Neural cell (in vitro differentiated cells): ENCODE data around the gene BTRC. TPM values are rescaled to one million over a fixed set of nuclear protein-coding genes. Genes with fewer than 3 reads are reported as not detected.
"Not testable (repeated sequence)": the region's sequence is repeated elsewhere in the genome, so short reads cannot be mapped to it uniquely, and the experiment has no call there.

Experiments
- H2AFZ ChIP-seq: fragments of 200-600, 300-800 bp; sonication (generic), shearing (Covaris generic); 2 replicates; pipeline ENCODE4 v1.6.0; 2014; ENCODE audit warnings: low read depth, mild to moderate bottlenecking, antibody characterized with exemption, low read length, moderate library complexity
- H3F3A ChIP-seq: fragments of 200-600 bp; shearing (Covaris generic); 2 replicates; pipeline ENCODE4 v1.6.1; 2016; ENCODE audit warnings: mild to moderate bottlenecking, moderate library complexity, mixed read lengths, antibody characterized with exemption, low read length; ENCODE audit not compliant: insufficient read depth, poor library complexity, severe bottlenecking
- H3K27ac ChIP-seq: fragments of 200-600, 300-800 bp; sonication (generic), shearing (Covaris generic); 2 replicates; pipeline ENCODE4 v1.5.1; 2014; ENCODE audit warnings: mild to moderate bottlenecking, low read length, moderate library complexity
- H3K27me3 ChIP-seq: fragments of 300-800, 200-600 bp; sonication (generic), shearing (Covaris generic); 2 replicates; pipeline ENCODE4 v1.6.0; 2014; ENCODE audit warnings: mild to moderate bottlenecking, low read depth, low read length, moderate library complexity; ENCODE audit not compliant: insufficient read depth
- H3K36me3 ChIP-seq: fragments of 300-800, 200-600 bp; sonication (generic), shearing (Covaris generic); 2 replicates; pipeline ENCODE4 v1.5.1; 2014; ENCODE audit warnings: mild to moderate bottlenecking, antibody characterized with exemption, low read length, moderate library complexity; ENCODE audit not compliant: insufficient read depth
- H3K4me2 ChIP-seq: fragments of 300-800, 200-600 bp; sonication (generic), shearing (Covaris generic); 2 replicates; pipeline ENCODE4 v1.6.0; 2014; ENCODE audit warnings: mild to moderate bottlenecking, low read length
- H3K4me3 ChIP-seq: fragments of 300-800, 200-600 bp; sonication (generic), shearing (Covaris generic); 2 replicates; pipeline ENCODE4 v1.5.1; 2014; ENCODE audit warnings: mild to moderate bottlenecking, low read length, moderate library complexity
- H3K79me2 ChIP-seq: fragments of 200-600 bp; shearing (Covaris generic); replicated peaks from 2 replicates; pipeline ENCODE4 v1.6.0; 2014; ENCODE audit warnings: mild to moderate bottlenecking, low read length, moderate library complexity; ENCODE audit not compliant: insufficient read depth
- H3K9ac ChIP-seq: fragments of 300-800, 200-600 bp; sonication (generic), shearing (Covaris generic); 2 replicates; pipeline ENCODE4 v1.6.1; 2016; ENCODE audit warnings: mild to moderate bottlenecking, low read length, mixed read lengths
- H3K9me2 ChIP-seq: fragments of 200-600 bp; shearing (Covaris generic); 2 replicates; pipeline ENCODE4 v1.6.1; 2016; ENCODE audit warnings: mild to moderate bottlenecking, low read length, mixed read lengths; ENCODE audit not compliant: insufficient read depth
- H3K9me3 ChIP-seq: fragments of 200-600, 300-800 bp; sonication (generic), shearing (Covaris generic); 2 replicates; pipeline ENCODE4 v1.6.1; 2016; ENCODE audit warnings: mild to moderate bottlenecking, mixed run types, low read length, moderate library complexity, mixed read lengths
- H4K20me1 ChIP-seq: fragments of 200-600 bp; shearing (Covaris generic); 2 replicates; pipeline ENCODE4 v1.6.1; 2016; ENCODE audit warnings: mild to moderate bottlenecking, mixed run types; ENCODE audit not compliant: insufficient read depth
- EP300 ChIP-seq: fragments of 450-650 bp; conservative IDR thresholded peaks from 2 replicates; pipeline ENCODE4 v1.6.1; 2014; ENCODE audit warnings: antibody characterized with exemption, mild to moderate bottlenecking, moderate library complexity; ENCODE audit not compliant: poor library complexity, severe bottlenecking
- EZH2 ChIP-seq: fragments of 200-600, 300-800 bp; shearing (Covaris generic), sonication (generic); IDR thresholded peaks from 2 replicates; pipeline ENCODE4 v1.6.1; 2014; ENCODE audit warnings: antibody characterized with exemption, low read length, borderline replicate concordance, mild to moderate bottlenecking; ENCODE audit not compliant: insufficient read depth, poor library complexity, severe bottlenecking
- MXI1 ChIP-seq: fragments of 450-650 bp; conservative IDR thresholded peaks from 2 replicates; pipeline ENCODE4 v1.6.1; 2014; ENCODE audit warnings: antibody characterized with exemption, mild to moderate bottlenecking; ENCODE audit not compliant: poor library complexity, severe bottlenecking
- POLR2AphosphoS5 ChIP-seq: IDR thresholded peaks from 2 replicates; pipeline ENCODE4 v1.6.1; 2012
- RAD21 ChIP-seq: fragments of 450-650 bp; conservative IDR thresholded peaks from 2 replicates; pipeline ENCODE4 v1.6.1; 2014; ENCODE audit warnings: antibody characterized with exemption, mild to moderate bottlenecking, moderate library complexity
- SMC3 ChIP-seq: fragments of 450-650 bp; conservative IDR thresholded peaks from 2 replicates; pipeline ENCODE4 v1.6.1; 2014; ENCODE audit warnings: antibody characterized with exemption, mild to moderate bottlenecking, moderate library complexity; ENCODE audit not compliant: poor library complexity
- TAF1 ChIP-seq: IDR thresholded peaks from 2 replicates; pipeline ENCODE4 v1.6.1; 2012; ENCODE audit warnings: low read depth
- polyA plus RNA-seq: library from polyadenylated mRNA; depleted of rRNA; stranded (reverse); fragments of >200 nt; gene quantifications from 2 replicates; pipeline ENCODE4 v1.2.3, GENCODE V29; 2014
- TF ChIP-seq, protein P1 (sequence below): IDR thresholded peaks from 2 replicates; pipeline ENCODE4 v1.6.1; 2012; ENCODE audit warnings: borderline replicate concordance
- TF ChIP-seq, protein P2 (sequence below): fragments of 450-650 bp; IDR thresholded peaks from 2 replicates; pipeline ENCODE4 v1.5.1; 2014; ENCODE audit warnings: antibody characterized with exemption, mild to moderate bottlenecking, moderate library complexity; ENCODE audit not compliant: poor library complexity, severe bottlenecking

Gene BTRC
- polyA plus RNA-seq, 1 donor from 2014 or later, result 32.6 TPM

DNA sequence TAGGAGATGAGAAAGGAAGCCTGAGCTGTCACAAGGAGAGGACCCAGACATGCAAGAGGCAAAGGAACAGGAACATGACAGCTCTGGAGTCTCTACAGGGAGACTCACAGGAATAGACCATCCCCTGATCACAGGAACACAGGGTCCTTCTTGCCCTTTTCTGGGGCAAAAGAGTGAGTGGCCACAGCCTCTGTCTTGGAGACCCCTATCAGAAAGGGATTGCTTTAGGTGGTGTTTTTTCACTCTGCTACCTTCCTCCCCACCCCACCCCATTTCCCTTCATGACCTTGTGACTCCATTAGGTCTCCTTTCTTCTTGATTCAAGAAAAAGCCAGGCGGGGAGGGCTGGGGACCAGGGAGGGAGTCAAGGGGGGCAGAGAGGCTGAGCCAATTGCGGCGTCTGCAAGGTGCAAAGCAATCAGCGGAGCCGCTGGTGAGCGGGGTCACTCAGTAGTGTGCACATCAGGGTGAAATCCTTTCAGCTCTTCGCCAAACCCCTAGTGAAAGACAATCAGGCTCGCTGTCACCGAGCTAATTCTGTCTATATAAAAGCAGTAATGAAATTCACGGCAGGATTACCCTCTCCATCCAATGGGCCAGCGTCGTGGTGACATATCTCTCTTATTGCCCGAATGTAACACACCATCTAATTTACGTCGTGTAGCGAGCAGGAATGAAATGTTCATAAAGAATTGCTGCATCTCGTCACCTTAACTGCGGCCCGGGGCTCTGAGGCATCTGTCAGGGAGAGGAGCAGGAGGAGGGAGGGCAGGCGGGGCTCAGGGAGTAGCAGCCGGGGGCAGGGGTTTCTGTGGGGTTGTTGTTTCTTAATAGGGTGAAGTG, 31.5 kb upstream of the BTRC start:
- H3F3A ChIP-seq, result peaks cover 3% of the 10 kb centered on the region
- peaks cover 2% of the 10 kb centered on the region for H3K9me3 ChIP-seq
- peak overlapping the region; percentile 55 for H3K4me3 ChIP-seq
- no peaks in the 10 kb centered on the region for H3K27me3 ChIP-seq
- H3K4me2 ChIP-seq, result peak overlapping the region; percentile 35
- peak; percentile 79 for TF ChIP-seq POLR2AphosphoS5
- peak; percentile 65 for TF ChIP-seq EP300
- TF ChIP-seq MXI1, result no peak
- TF ChIP-seq, protein P1, sequence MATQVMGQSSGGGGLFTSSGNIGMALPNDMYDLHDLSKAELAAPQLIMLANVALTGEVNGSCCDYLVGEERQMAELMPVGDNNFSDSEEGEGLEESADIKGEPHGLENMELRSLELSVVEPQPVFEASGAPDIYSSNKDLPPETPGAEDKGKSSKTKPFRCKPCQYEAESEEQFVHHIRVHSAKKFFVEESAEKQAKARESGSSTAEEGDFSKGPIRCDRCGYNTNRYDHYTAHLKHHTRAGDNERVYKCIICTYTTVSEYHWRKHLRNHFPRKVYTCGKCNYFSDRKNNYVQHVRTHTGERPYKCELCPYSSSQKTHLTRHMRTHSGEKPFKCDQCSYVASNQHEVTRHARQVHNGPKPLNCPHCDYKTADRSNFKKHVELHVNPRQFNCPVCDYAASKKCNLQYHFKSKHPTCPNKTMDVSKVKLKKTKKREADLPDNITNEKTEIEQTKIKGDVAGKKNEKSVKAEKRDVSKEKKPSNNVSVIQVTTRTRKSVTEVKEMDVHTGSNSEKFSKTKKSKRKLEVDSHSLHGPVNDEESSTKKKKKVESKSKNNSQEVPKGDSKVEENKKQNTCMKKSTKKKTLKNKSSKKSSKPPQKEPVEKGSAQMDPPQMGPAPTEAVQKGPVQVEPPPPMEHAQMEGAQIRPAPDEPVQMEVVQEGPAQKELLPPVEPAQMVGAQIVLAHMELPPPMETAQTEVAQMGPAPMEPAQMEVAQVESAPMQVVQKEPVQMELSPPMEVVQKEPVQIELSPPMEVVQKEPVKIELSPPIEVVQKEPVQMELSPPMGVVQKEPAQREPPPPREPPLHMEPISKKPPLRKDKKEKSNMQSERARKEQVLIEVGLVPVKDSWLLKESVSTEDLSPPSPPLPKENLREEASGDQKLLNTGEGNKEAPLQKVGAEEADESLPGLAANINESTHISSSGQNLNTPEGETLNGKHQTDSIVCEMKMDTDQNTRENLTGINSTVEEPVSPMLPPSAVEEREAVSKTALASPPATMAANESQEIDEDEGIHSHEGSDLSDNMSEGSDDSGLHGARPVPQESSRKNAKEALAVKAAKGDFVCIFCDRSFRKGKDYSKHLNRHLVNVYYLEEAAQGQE, result peak; percentile 68
- H2AFZ ChIP-seq, result peak overlapping the region; percentile 45
- H3K27ac ChIP-seq, result peak overlapping the region; percentile 96
- H4K20me1 ChIP-seq, result no peaks in the 10 kb centered on the region
- H3K79me2 ChIP-seq, result no peaks in the 10 kb centered on the region
- no peaks in the 10 kb centered on the region for H3K9me2 ChIP-seq
- H3K9ac ChIP-seq, result peak overlapping the region; percentile 72
- no peaks in the 10 kb centered on the region for H3K36me3 ChIP-seq

DNA sequence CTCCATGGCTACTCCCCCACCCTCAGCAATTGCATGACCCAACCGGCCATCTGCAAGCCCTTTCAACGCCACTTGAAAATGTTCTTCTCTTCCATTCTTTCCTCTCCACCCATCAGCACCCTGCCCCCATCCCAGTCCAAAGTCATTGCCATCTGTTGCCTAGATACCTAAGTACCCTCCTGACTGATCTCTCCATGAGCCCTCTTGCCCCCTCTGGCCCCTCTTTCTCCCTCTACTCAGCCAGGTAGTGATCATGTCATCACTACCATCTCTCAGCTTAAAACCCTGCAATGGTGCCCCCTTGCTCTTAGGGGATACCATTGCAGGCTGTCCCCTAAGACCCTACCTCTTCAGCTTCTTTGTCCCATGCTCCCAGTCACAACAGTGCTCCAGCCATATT, 30.5 kb upstream of the BTRC start:
- H3K4me3 ChIP-seq, result peak overlapping the region; percentile 55
- H3F3A ChIP-seq, result peaks cover 3% of the 10 kb centered on the region
- peak overlapping the region; percentile 72 for H3K9ac ChIP-seq
- no peaks in the 10 kb centered on the region for H3K9me2 ChIP-seq
- H3K27ac ChIP-seq, result peak overlapping the region; percentile 96
- H3K27me3 ChIP-seq, result no peaks in the 10 kb centered on the region
- no peaks in the 10 kb centered on the region for H3K79me2 ChIP-seq
- peaks cover 2% of the 10 kb centered on the region for H3K9me3 ChIP-seq
- TF ChIP-seq MXI1 (no peak), EP300 (no peak), EZH2 (no peak), SMC3 (no peak), TAF1 (no peak), RAD21 (no peak), POLR2AphosphoS5 (no peak)
- TF ChIP-seq, protein P1, result no peak
- TF ChIP-seq, protein P2, sequence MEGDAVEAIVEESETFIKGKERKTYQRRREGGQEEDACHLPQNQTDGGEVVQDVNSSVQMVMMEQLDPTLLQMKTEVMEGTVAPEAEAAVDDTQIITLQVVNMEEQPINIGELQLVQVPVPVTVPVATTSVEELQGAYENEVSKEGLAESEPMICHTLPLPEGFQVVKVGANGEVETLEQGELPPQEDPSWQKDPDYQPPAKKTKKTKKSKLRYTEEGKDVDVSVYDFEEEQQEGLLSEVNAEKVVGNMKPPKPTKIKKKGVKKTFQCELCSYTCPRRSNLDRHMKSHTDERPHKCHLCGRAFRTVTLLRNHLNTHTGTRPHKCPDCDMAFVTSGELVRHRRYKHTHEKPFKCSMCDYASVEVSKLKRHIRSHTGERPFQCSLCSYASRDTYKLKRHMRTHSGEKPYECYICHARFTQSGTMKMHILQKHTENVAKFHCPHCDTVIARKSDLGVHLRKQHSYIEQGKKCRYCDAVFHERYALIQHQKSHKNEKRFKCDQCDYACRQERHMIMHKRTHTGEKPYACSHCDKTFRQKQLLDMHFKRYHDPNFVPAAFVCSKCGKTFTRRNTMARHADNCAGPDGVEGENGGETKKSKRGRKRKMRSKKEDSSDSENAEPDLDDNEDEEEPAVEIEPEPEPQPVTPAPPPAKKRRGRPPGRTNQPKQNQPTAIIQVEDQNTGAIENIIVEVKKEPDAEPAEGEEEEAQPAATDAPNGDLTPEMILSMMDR, result no peak
- H4K20me1 ChIP-seq, result no peaks in the 10 kb centered on the region
- H3K36me3 ChIP-seq, result no peaks in the 10 kb centered on the region
- no peak overlapping the region for H3K4me2 ChIP-seq
- H2AFZ ChIP-seq, result no peak overlapping the region

DNA sequence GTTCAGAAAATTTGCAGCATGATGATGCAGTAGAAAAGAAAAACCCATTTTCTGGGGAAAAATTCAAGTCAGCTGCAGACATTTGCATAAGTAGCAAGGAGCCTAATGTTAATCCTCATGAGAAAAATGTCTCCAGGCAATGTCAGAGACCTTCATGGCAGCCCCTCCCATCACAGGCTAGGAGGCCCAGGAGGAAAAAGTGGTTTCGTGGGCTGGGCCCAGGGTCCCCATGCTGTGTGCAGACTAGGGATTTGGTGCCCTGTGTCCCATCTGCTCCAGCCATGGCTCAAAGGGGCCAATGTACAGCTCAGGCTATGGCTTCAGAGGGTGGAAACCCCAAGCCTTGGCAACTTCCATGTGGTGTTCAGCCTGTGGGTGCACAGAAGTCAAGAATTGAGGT, 26.5 kb upstream of the BTRC start:
- H3K36me3 ChIP-seq, H3F3A ChIP-seq, H3K4me2 ChIP-seq, H3K9ac ChIP-seq, H3K9me3 ChIP-seq, H3K4me3 ChIP-seq, H2AFZ ChIP-seq, H4K20me1 ChIP-seq, H3K27ac ChIP-seq, H3K79me2 ChIP-seq, H3K27me3 ChIP-seq, H3K9me2 ChIP-seq: not testable (repeated sequence)
